Measurements from ENCODE around the gene SLC2A8. TPM values are rescaled to one million over a fixed set of nuclear protein-coding genes. Genes with fewer than 3 reads are reported as not detected.

Gene SLC2A8
- total RNA-seq, 2 experiments from 2014 or later, result 1.6 to 2.1 TPM

DNA sequence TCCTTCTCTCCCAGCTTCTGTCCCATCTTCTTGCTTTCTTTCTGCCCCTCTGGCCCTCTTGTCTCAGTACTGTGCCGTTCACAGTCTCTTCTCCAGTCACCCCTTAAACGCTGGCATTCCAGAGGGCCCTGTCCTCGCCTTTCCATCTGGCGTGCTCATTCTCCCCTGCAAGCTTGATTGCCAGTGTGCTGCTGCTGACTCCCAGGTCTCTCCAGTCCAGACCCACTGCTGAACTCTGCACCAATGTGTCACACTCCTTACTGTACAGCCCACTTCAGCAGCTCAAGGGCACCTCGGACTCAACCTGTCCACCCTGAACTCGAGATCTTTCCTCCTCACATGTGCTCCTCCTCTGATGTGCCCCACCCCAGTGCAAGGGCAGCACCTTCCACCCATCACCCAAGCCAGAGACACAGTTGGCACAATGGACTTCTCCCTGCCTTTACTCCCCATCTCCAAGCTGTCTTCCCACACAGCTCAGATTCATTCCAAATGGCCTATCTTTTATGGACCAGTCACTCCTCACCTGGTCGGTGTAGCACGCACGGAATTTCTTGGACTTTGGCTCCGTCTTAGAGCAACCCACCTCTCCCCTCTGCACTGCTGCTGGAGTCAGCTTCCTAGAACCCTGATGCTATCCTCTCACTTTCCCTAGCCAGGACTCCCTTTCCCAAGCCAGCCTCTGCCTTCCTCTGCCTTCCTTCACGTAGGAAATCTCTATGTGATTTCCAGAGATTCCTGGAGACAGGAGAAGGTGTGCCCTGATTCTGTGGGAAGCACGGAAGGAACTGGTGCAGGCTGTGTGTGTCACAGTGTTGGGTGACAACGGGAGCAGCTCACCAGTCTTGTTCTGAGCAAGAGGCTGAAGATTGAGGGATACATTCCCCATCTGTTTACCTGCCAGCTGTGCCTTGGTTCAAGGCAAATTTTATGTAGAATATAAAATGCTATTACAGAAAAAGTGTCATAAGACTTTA lies 26.0 kb upstream of the SLC2A8 start:
- Mint-ChIP-seq H3K36me3 (ENCODE audit: low read depth) (no peaks in the 10 kb centered on the region), H3K9me3 (no peaks in the 10 kb centered on the region), H3K4me3 (no peak overlapping the region), H3K27me3 (peaks cover 61% of the 10 kb centered on the region), H3K27ac (no peak overlapping the region), H3K4me1 (ENCODE audit: low read depth) (no peaks in the 10 kb centered on the region)
- TF ChIP-seq, protein P1, sequence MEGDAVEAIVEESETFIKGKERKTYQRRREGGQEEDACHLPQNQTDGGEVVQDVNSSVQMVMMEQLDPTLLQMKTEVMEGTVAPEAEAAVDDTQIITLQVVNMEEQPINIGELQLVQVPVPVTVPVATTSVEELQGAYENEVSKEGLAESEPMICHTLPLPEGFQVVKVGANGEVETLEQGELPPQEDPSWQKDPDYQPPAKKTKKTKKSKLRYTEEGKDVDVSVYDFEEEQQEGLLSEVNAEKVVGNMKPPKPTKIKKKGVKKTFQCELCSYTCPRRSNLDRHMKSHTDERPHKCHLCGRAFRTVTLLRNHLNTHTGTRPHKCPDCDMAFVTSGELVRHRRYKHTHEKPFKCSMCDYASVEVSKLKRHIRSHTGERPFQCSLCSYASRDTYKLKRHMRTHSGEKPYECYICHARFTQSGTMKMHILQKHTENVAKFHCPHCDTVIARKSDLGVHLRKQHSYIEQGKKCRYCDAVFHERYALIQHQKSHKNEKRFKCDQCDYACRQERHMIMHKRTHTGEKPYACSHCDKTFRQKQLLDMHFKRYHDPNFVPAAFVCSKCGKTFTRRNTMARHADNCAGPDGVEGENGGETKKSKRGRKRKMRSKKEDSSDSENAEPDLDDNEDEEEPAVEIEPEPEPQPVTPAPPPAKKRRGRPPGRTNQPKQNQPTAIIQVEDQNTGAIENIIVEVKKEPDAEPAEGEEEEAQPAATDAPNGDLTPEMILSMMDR (IDR thresholded peaks at IDR 0.05), result no peak
- ATAC-seq, result no peak
- DNase-seq, result no peak
- ChIA-PET POLR2A (no interaction called here), CTCF (interaction anchor here (0.7 kb wide), 1 partner anchor 14 kb away, joined by 3 read pairs; no protein-coding TSS in a partner anchor)
- intact Hi-C loops (cut with micrococcal nuclease), result no loop called here

DNA sequence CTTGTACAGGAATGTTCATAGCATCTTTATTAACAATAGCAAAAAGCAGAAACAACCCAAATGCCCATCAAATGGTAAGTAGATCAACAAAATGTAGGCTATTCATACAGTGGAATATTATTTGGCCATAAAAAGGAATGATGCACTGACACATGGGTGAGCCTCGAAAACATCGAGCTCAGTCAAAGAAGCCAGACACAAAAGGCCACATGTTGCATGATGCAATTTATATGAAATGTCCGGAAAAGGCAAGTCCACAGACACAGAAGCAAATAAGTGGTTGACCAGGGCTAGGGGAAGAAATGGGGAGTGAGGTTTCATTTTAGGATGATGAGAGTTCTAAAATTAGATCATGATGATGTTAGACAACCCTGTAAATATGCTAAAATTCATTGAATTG lies 16.5 kb upstream of the SLC2A8 start:
- intact Hi-C loops (cut with micrococcal nuclease), result no loop called here
- Mint-ChIP-seq H3K4me3 (no peak overlapping the region), H3K9me3 (peaks cover 6% of the 10 kb centered on the region), H3K36me3 (ENCODE audit: low read depth) (no peaks in the 10 kb centered on the region), H3K27me3 (peaks cover 46% of the 10 kb centered on the region), H3K4me1 (ENCODE audit: low read depth) (no peaks in the 10 kb centered on the region), H3K27ac (no peak overlapping the region)
- ChIA-PET POLR2A (no interaction called here), CTCF (interaction anchor here (1.3 kb wide), 1 partner anchor 17 kb away, joined by 3 read pairs; the partner anchor contains the start of gene SLC2A8)
- DNase-seq (no peak), ATAC-seq (no peak)
- TF ChIP-seq, protein P1 (IDR thresholded peaks at IDR 0.05), result no peak

DNA sequence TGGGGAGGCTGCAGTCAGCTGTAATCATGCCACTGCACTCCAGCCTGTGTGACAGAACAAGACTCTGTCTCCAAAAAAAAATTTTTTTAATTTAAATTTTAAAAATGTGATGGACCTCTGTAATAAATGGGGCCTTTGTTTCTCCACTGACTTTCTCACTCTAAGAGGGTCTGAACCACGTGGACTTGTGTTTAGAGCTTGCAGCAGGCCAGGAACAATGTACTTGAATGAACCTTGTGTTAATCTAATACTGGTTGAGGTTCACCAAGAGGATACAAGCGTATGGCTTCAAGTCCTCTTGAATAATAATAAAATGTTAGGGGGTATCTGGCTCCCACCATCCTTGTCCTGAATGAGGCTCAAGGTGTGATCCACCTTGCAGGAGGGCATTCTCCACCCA lies 14.4 kb upstream of the SLC2A8 start:
- DNase-seq, result no peak
- intact Hi-C loops (cut with micrococcal nuclease), result no loop called here
- peaks cover 57% of the 10 kb centered on the region for H3K27me3 Mint-ChIP-seq
- ATAC-seq, result no peak
- H3K36me3 Mint-ChIP-seq (ENCODE audit: low read depth), result no peaks in the 10 kb centered on the region
- peaks cover 8% of the 10 kb centered on the region for H3K4me1 Mint-ChIP-seq (ENCODE audit: low read depth)
- H3K9me3 Mint-ChIP-seq, result peaks cover 6% of the 10 kb centered on the region
- CTCF ChIA-PET, result no interaction called here
- POLR2A ChIA-PET, result no interaction called here
- H3K27ac Mint-ChIP-seq, result no peak overlapping the region
- H3K4me3 Mint-ChIP-seq, result no peak overlapping the region
- TF ChIP-seq, protein P1 (IDR thresholded peaks at IDR 0.05), result no peak

DNA sequence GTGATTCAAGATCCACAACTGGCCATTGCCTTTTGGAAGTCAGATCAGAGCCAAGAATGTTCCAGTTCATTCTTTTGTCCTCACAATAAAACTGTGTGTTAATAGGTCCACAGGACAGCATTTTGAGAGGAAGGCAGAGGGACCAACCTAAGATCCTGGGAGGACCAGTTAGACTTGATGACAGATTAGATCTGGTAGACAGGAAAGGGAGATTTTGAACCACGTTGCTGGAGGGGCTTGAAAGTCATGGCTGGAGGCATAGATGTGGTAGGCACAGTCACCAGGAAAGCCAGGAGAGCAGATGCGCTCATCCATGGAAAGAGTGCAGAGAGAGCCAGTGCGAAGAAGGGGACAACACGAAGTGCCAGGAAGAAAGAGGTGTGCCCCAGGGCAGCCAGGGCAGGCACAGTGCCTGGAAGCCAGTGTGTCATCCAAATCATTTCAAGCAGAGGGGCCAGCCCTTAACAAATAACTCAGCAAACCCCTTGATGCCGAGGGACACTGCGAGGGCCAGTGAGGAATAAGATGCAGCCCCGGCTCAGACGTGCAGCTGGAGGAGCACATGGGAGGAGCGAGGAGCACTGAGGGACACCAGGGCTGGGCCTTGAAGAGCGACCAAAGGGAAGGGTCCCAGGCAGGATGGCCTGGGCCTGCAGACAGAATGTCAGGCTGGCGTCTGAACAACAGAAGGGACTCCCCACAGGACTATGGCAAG lies 12.8 kb upstream of the SLC2A8 start:
- peaks cover 5% of the 10 kb centered on the region for H3K9me3 Mint-ChIP-seq
- no peak overlapping the region for H3K4me3 Mint-ChIP-seq
- POLR2A ChIA-PET, result interaction anchor here (0.6 to 1.0 kb wide), 3 partner anchors 12 to 172 kb away, joined by 3 to 4 read pairs (median 3); no protein-coding TSS in a partner anchor
- no peak for ATAC-seq
- H3K27ac Mint-ChIP-seq, result no peak overlapping the region
- H3K4me1 Mint-ChIP-seq (ENCODE audit: low read depth), result peaks cover 23% of the 10 kb centered on the region
- TF ChIP-seq, protein P1 (IDR thresholded peaks at IDR 0.05), result no peak
- H3K27me3 Mint-ChIP-seq, result peaks cover 54% of the 10 kb centered on the region
- CTCF ChIA-PET, result no interaction called here
- intact Hi-C loops (cut with micrococcal nuclease), result no loop called here
- no peak for DNase-seq
- no peaks in the 10 kb centered on the region for H3K36me3 Mint-ChIP-seq (ENCODE audit: low read depth)

All from activated CD8-positive, alpha-beta T cell treated with anti-CD3 and anti-CD28 coated beads for 36 hours (primary cell).